Measurements from ENCODE around the gene HSPA1L.

HSPA1L gene

DNA sequence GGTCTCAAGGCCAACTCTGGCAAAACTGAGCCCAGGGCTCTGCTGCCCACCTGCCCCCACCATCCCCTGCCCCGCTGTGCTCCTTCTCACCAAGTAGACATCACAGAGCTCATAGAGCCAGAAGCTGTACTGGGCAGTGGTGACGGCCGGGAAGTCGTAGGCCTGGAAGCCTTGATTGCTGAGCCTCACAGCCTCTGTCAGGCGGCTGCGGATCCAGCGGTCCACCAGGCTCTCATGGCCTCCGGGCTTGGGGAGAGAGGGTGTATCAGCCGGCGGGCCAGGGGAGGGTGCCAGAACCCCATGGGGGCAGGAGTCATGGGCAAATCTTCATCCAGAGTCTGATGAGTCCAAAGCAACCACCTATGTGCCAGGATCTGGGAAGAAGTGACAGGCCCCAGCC is 35.2 kb downstream of the HSPA1L start:
- no peak for TF ChIP-seq TAF1 (IDR thresholded peaks at IDR 0.05; ENCODE audit: borderline replicate concordance, insufficient read depth, low read length)
- no peak for TF ChIP-seq REST (IDR thresholded peaks at IDR 0.05; ENCODE audit: insufficient read depth in 1 of 2, low read depth in 2 of 2, low read length in 2 of 2)
- no peak for TF ChIP-seq FOXP2 (optimal IDR thresholded peaks at IDR 0.05; ENCODE audit: borderline replicate concordance, extremely low read depth, extremely low read length, insufficient read depth)
- TF ChIP-seq POLR2AphosphoS5 (IDR thresholded peaks at IDR 0.05; ENCODE audit: low read depth, low read length) = no peak
- no peak for TF ChIP-seq SIN3A (IDR thresholded peaks at IDR 0.05; ENCODE audit: borderline replicate concordance, insufficient read depth, low read length)

- TF ChIP-seq REST (IDR thresholded peaks at IDR 0.05; ENCODE audit: insufficient read depth in 1 of 2, low read depth in 2 of 2, low read length in 2 of 2) (no peak), SIN3A (IDR thresholded peaks at IDR 0.05; ENCODE audit: borderline replicate concordance, insufficient read depth, low read length) (no peak), TAF1 (IDR thresholded peaks at IDR 0.05; ENCODE audit: borderline replicate concordance, insufficient read depth, low read length) (no peak), FOXP2 (optimal IDR thresholded peaks at IDR 0.05; ENCODE audit: borderline replicate concordance, extremely low read depth, extremely low read length, insufficient read depth) (no peak), POLR2AphosphoS5 (IDR thresholded peaks at IDR 0.05; ENCODE audit: low read depth, low read length) (no peak)
Observed at GRCh38 chr6:31778999-31779885, 35.8 kb downstream of the HSPA1L start.

- TF ChIP-seq REST (IDR thresholded peaks at IDR 0.05; ENCODE audit: insufficient read depth in 1 of 2, low read depth in 2 of 2, low read length in 2 of 2) (no peak), SIN3A (IDR thresholded peaks at IDR 0.05; ENCODE audit: borderline replicate concordance, insufficient read depth, low read length) (no peak), POLR2AphosphoS5 (IDR thresholded peaks at IDR 0.05; ENCODE audit: low read depth, low read length) (no peak), FOXP2 (optimal IDR thresholded peaks at IDR 0.05; ENCODE audit: borderline replicate concordance, extremely low read depth, extremely low read length, insufficient read depth) (no peak), TAF1 (IDR thresholded peaks at IDR 0.05; ENCODE audit: borderline replicate concordance, insufficient read depth, low read length) (no peak)
Observed at GRCh38 chr6:31778193-31778592, 36.9 kb downstream of the HSPA1L start.

GRCh38 chr6:31777667-31778050 is 37.4 kb downstream of the HSPA1L start:
- TF ChIP-seq TAF1 (IDR thresholded peaks at IDR 0.05; ENCODE audit: borderline replicate concordance, insufficient read depth, low read length) (no peak), FOXP2 (optimal IDR thresholded peaks at IDR 0.05; ENCODE audit: borderline replicate concordance, extremely low read depth, extremely low read length, insufficient read depth) (no peak), REST (IDR thresholded peaks at IDR 0.05; ENCODE audit: insufficient read depth in 1 of 2, low read depth in 2 of 2, low read length in 2 of 2) (no peak), SIN3A (IDR thresholded peaks at IDR 0.05; ENCODE audit: borderline replicate concordance, insufficient read depth, low read length) (no peak)
